Left ventricle myocardium inferior (tissue), 1 donor: ENCODE measurements around the gene MXI1. TPM values are rescaled to one million over a fixed set of nuclear protein-coding genes. Genes with fewer than 3 reads are reported as not detected.
"Not testable (repeated sequence)": the region's sequence is repeated elsewhere in the genome, so short reads cannot be mapped to it uniquely, and the experiment has no call there.

Experiments
- DNase-seq: peaks from one replicate; pipeline ENCODE4 v3.0.0-alpha.2; 2020
- H3K27ac ChIP-seq: fragments of 200-600 bp; replicated peaks from 2 replicates; pipeline ENCODE4 v1.8.0; 2021
- H3K27me3 ChIP-seq: fragments of 200-600 bp; 2 replicates; pipeline ENCODE4 v1.8.0; 2021; ENCODE audit warnings: low read depth
- H3K36me3 ChIP-seq: fragments of 200-600 bp; 2 replicates; pipeline ENCODE4 v1.8.0; 2021
- H3K4me1 ChIP-seq: fragments of 200-600 bp; 2 replicates; pipeline ENCODE4 v1.8.0; 2021
- H3K4me3 ChIP-seq: fragments of 200-600 bp; 2 replicates; pipeline ENCODE4 v1.8.0; 2021; ENCODE audit warnings: mild to moderate bottlenecking, moderate library complexity
- H3K9me3 ChIP-seq: fragments of 200-600 bp; replicated peaks from 2 replicates; pipeline ENCODE4 v1.8.0; 2021
- CTCF ChIP-seq: fragments of 200-600 bp; IDR thresholded peaks from 2 replicates; pipeline ENCODE4 v1.8.0; 2021; ENCODE audit warnings: antibody characterized with exemption, mild to moderate bottlenecking, borderline replicate concordance
- intact Hi-C: fragments of 100-400 bp; cut with micrococcal nuclease; formaldehyde crosslinking; loops from one replicate; pipeline ENCODE4 v1.11.0; 2022
- total RNA-seq: library from RNA; stranded (reverse); fragmentation: NEBNext Ultra II Directional; extraction: Animal tissue kit (Norgen Biotek cat#: 25700); gene quantifications from one replicate; pipeline ENCODE4 v1.2.1, GENCODE V29; 2021
- donor health status: DM: no; HTN: yes; CAD: no; lungs with severe emphysema.

Gene MXI1
- total RNA-seq, 1 donor from 2014 or later = 60.0 TPM

GRCh38 chr10:110268442-110268841 lies 61.0 kb downstream of the MXI1 start:
- intact Hi-C loops = no loop called here
- H3K36me3 ChIP-seq = no peaks in the 10 kb centered on the region
- H3K4me3 ChIP-seq = peak overlapping the region; percentile 55
- DNase-seq = peak; percentile 42
- H3K27ac ChIP-seq = peak overlapping the region; percentile 92
- no peaks in the 10 kb centered on the region for H3K27me3 ChIP-seq
- H3K9me3 ChIP-seq = no peaks in the 10 kb centered on the region
- peaks cover 93% of the 10 kb centered on the region for H3K4me1 ChIP-seq
- no peak for TF ChIP-seq CTCF

- intact Hi-C loops = no loop called here
- H3K27ac ChIP-seq = peak overlapping the region; percentile 92
These were observed 61.6 kb downstream of the MXI1 start for GRCh38 chr10:110268971-110269370.

GRCh38 chr10:110269374-110270318 lies 62.2 kb downstream of the MXI1 start:
- no peak for TF ChIP-seq CTCF
- no peak for DNase-seq
- intact Hi-C loops = loop anchor here (10.0 kb wide), 1 partner anchor 385 kb away; no protein-coding TSS in a partner anchor
- peaks cover 93% of the 10 kb centered on the region for H3K4me1 ChIP-seq
- no peaks in the 10 kb centered on the region for H3K36me3 ChIP-seq
- H3K9me3 ChIP-seq = no peaks in the 10 kb centered on the region
- peak overlapping the region; percentile 55 for H3K4me3 ChIP-seq
- H3K27ac ChIP-seq = peak overlapping the region; percentile 92
- no peaks in the 10 kb centered on the region for H3K27me3 ChIP-seq

More at GRCh38 chr10:110268971-110269370, 61.6 kb downstream of the MXI1 start:
- Histone ChIP-seq H3K4me3 (peak overlapping the region; percentile 55), H3K4me1 (peaks cover 93% of the 10 kb centered on the region), H3K9me3 (no peaks in the 10 kb centered on the region), H3K36me3 (no peaks in the 10 kb centered on the region), H3K27me3 (no peaks in the 10 kb centered on the region)
- no peak for TF ChIP-seq CTCF
- no peak for DNase-seq

- intact Hi-C loops = loop anchor here (10.0 kb wide), 1 partner anchor 388 kb away; no protein-coding TSS in a partner anchor
- DNase-seq, H3K4me3 ChIP-seq, H3K9me3 ChIP-seq, H3K27me3 ChIP-seq, H3K36me3 ChIP-seq: not testable (repeated sequence)
- peaks cover 99% of the 10 kb centered on the region for H3K4me1 ChIP-seq
- H3K27ac ChIP-seq = peak overlapping the region; percentile 92
These were observed 65.6 kb downstream of the MXI1 start for GRCh38 chr10:110272995-110273394.

GRCh38 chr10:110273474-110273873 lies 66.1 kb downstream of the MXI1 start:
- peaks cover 99% of the 10 kb centered on the region for H3K4me1 ChIP-seq

More at GRCh38 chr10:110273474-110273873, 66.1 kb downstream of the MXI1 start:
- no peaks in the 10 kb centered on the region for H3K9me3 ChIP-seq
- DNase-seq = peak; percentile 72
- H3K4me3 ChIP-seq = no peak overlapping the region
- no peaks in the 10 kb centered on the region for H3K36me3 ChIP-seq
- H3K27ac ChIP-seq = peak overlapping the region; percentile 92
- intact Hi-C loops = loop anchor here (10.0 kb wide), 1 partner anchor 389 kb away; no protein-coding TSS in a partner anchor
- H3K27me3 ChIP-seq = no peaks in the 10 kb centered on the region
- TF ChIP-seq CTCF = no peak
